HG03558 (cell line): ENCODE measurements around the gene CSRP3.
"Not testable (repeated sequence)": the region's sequence is repeated elsewhere in the genome, so short reads cannot be mapped to it uniquely, and the experiment has no call there.

Source experiments
- ATAC-seq: cut with Tn5 transposase; IDR thresholded peaks from one replicate; pipeline ENCODE4 v1.9.1; 2021; ENCODE audit warnings: moderate number of reproducible peaks; ENCODE audit not compliant: unreplicated experiment; ENCODE audit errors: extremely low read depth

CSRP3 gene

GRCh38 chr11:19136884-19137283, 64.9 kb downstream of the CSRP3 start:
- not testable (repeated sequence) for ATAC-seq

GRCh38 chr11:19134004-19134403, 67.8 kb downstream of the CSRP3 start:
- ATAC-seq = no peak
